Upper lobe of left lung (tissue), 6 donors: Measurements from ENCODE around the gene CNTNAP1. TPM values are rescaled to one million over a fixed set of nuclear protein-coding genes. Genes with fewer than 3 reads are reported as not detected.

Experiments
- ATAC-seq, 2 donors: fragments of 200-7000 bp; cut with Tn5 transposase; one replicate each; pipeline ENCODE4 v1.9.1; 2022; ENCODE audit warnings: mild to moderate bottlenecking in 2 of 2, moderate library complexity in 2 of 2; ENCODE audit not compliant: low FRiP score in 2 of 2
- DNase-seq, 2 donors: peaks; one replicate each; pipeline ENCODE4 v3.0.0-alpha.2; 2019 to 2020
- H3K27ac ChIP-seq, 4 donors: fragments of 200-600 bp; sonication (generic); one replicate each; pipeline ENCODE4 v1.5.1; 2016 to 2019
- H3K27me3 ChIP-seq, 4 donors: fragments of 200-600 bp; sonication (generic); one replicate each; pipeline ENCODE4 v1.5.1; 2017 to 2019
- H3K36me3 ChIP-seq, 4 donors: fragments of 200-600 bp; sonication (generic); one replicate each; pipeline ENCODE4 v1.5.1; 2016 to 2019
- H3K4me1 ChIP-seq, 4 donors: fragments of 200-600 bp; sonication (generic); one replicate each; pipeline ENCODE4 v1.5.1; 2018 to 2019
- H3K4me3 ChIP-seq, 4 donors: fragments of 200-600 bp; sonication (generic); one replicate each; pipeline ENCODE4 v1.5.1; 2017 to 2019; ENCODE audit warnings: mild to moderate bottlenecking in 2 of 4, moderate library complexity in 1 of 4
- H3K9me3 ChIP-seq, 4 donors: fragments of 200-600 bp; sonication (generic); one replicate each; pipeline ENCODE4 v1.5.1; 2018 to 2019
- EP300 ChIP-seq, 4 donors: sonication (generic); formaldehyde crosslinking; IDR thresholded peaks; one replicate each; pipeline ENCODE4 v1.5.1; 2017; ENCODE audit warnings: antibody characterized with exemption in 4 of 4, control low read depth in 2 of 4
- POLR2A ChIP-seq, 4 donors: fragments of 450-650 bp; IDR thresholded peaks; one replicate each; pipeline ENCODE4 v1.5.1; 2016 to 2017; ENCODE audit warnings: antibody characterized with exemption in 4 of 4, mild to moderate bottlenecking in 2 of 4
- POLR2AphosphoS5 ChIP-seq, 2 donors: sonication (generic); formaldehyde crosslinking; IDR thresholded peaks; one replicate each; pipeline ENCODE4 v1.5.1; 2017; ENCODE audit warnings: antibody characterized with exemption in 2 of 2
- WGBS, 2 donors: methylation state at CpG; one replicate each; pipeline ENCODE4 v1.1.5; 2017 to 2018; 5-methylcytosine and 5-hydroxymethylcytosine counted together
- total RNA-seq, 6 donors: library from RNA; depleted of rRNA in 4 of 6; stranded (reverse); fragments of >200 nt in 4 of 6; gene quantifications; one replicate each; pipeline versions ENCODE4 v1.1.0 to v1.2.1, GENCODE V29; 2016 to 2021
- TF ChIP-seq, protein P1 (sequence below), 6 experiments: fragments of 450-650 bp in 4 of 6; fragments of 200-600 bp in 2 of 6; sonication (generic) in 2 of 6; IDR thresholded peaks; one replicate each; pipeline ENCODE4 v1.5.1; 2016 to 2019; ENCODE audit warnings: antibody characterized with exemption in 6 of 6
- donor health status: DM: no; HTN: no; CAD: no; lungs with moderate emphysema.
- donor health status: DM: no; HTN: yes; CAD: no; lungs with severe emphysema.

CNTNAP1 gene
- total RNA-seq, 6 donors from 2014 or later: 1.7 to 37.7 (median 4.3) TPM

DNA sequence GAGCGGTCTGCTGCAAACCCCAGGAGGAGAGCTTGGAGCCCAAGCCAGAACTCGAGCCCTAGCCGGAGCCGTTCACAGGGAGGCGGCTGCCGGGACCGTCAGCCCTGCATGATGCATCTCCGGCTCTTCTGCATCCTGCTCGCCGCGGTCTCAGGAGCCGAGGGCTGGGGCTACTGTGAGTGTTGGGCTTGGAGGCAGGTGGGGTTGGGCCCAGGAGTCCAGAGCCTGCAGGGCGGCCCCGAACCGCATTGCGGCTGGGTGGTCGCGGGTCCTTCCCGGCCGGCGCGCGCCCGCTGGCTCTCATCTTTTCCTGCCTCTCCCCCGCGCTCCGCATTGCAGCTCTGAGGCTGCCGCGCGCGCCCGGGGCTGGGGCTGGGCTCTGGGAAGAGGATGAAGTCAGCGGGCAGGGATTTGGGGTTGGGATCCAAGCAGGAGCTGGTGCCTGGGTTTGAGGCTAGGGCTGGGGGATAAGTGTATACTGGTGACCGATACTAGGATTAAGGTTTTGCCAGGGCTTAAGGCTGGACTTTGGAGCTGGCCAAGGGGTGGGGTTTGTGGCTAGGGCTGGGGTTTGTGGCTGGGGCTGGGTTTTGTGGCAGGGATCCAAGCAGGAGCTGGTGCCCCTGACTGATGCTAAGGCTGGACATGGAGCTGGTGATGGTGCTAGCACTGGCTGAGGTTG, 532 bp downstream of the CNTNAP1 start:
- TF ChIP-seq POLR2A (IDR thresholded peaks at IDR 0.05) (no peak), POLR2AphosphoS5 (IDR thresholded peaks at IDR 0.05) (no peak), EP300 (IDR thresholded peaks at IDR 0.05) (no peak)
- TF ChIP-seq, protein P1, sequence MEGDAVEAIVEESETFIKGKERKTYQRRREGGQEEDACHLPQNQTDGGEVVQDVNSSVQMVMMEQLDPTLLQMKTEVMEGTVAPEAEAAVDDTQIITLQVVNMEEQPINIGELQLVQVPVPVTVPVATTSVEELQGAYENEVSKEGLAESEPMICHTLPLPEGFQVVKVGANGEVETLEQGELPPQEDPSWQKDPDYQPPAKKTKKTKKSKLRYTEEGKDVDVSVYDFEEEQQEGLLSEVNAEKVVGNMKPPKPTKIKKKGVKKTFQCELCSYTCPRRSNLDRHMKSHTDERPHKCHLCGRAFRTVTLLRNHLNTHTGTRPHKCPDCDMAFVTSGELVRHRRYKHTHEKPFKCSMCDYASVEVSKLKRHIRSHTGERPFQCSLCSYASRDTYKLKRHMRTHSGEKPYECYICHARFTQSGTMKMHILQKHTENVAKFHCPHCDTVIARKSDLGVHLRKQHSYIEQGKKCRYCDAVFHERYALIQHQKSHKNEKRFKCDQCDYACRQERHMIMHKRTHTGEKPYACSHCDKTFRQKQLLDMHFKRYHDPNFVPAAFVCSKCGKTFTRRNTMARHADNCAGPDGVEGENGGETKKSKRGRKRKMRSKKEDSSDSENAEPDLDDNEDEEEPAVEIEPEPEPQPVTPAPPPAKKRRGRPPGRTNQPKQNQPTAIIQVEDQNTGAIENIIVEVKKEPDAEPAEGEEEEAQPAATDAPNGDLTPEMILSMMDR (IDR thresholded peaks at IDR 0.05): no peak
- H3K27me3 ChIP-seq: peaks cover 0 to 6% (median 0%) of the 10 kb centered on the region in 4 donors
- peaks cover 52 to 61% (median 54%) of the 10 kb centered on the region in 4 donors for H3K4me1 ChIP-seq
- 1 to 5% methylated on average over 13 to 14 of the region's 34 CpGs for WGBS, 2 donors
- peak overlapping the region in 2 of 4 donors; percentile 44 to 68 for H3K27ac ChIP-seq
- peak in 1 of 2 donors; percentile 90 for DNase-seq
- H3K9me3 ChIP-seq: no peaks in the 10 kb centered on the region
- H3K36me3 ChIP-seq: peaks cover 0 to 20% (median 0%) of the 10 kb centered on the region in 4 donors
- ATAC-seq: peak in 1 of 2 donors; percentile 34
- H3K4me3 ChIP-seq: peak overlapping the region; percentile 30 to 51 (median 41)

DNA sequence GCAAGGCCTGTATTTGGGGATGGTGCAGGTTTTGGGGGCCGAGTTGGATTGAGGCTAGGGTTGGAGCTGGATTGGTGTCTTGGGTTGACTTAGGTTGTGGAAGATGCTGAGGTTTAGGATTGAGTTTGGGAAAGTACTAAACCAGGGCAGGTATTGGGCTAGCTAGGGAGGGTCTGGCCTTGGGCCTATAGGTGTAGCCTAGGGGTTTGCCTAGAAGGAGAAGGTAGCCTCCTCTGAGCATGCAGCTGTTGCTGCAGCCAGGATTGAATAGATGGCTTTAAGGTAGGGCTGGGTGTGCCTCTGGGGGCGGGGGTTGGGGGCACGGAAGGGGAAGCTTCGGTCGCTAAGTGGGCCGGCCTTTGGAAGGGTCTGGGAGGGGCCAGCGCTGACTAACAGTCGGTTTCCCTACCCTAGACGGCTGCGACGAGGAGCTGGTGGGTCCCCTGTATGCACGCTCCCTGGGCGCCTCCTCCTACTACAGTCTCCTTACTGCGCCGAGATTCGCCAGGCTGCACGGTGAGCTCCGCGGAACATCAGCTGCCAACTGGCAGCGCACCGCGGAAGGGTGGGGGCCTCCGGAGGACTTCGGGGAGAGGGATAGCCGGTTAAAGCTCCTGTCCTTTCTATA, 1.2 kb downstream of the CNTNAP1 start:
- WGBS, 2 donors: 15 to 17% methylated on average over 19 to 24 of the region's 25 CpGs
- Histone ChIP-seq H3K9me3 (no peaks in the 10 kb centered on the region), H3K27ac (peak overlapping the region in 3 of 4 donors; percentile 40 to 61 (median 44)), H3K27me3 (peaks cover 0 to 6% (median 0%) of the 10 kb centered on the region in 4 donors), H3K4me1 (peaks cover 49 to 58% (median 51%) of the 10 kb centered on the region in 4 donors), H3K36me3 (peaks cover 0 to 21% (median 0%) of the 10 kb centered on the region in 4 donors), H3K4me3 (peak overlapping the region in 3 of 4 donors; percentile 27 to 51 (median 37))
- ATAC-seq: peak; percentile 2 to 38
- no peak for TF ChIP-seq EP300 (IDR thresholded peaks at IDR 0.05)
- TF ChIP-seq POLR2A (IDR thresholded peaks at IDR 0.05): no peak
- TF ChIP-seq, protein P1 (IDR thresholded peaks at IDR 0.05): no peak
- no peak for TF ChIP-seq POLR2AphosphoS5 (IDR thresholded peaks at IDR 0.05)
- DNase-seq: peak in 1 of 2 donors; percentile 85

DNA sequence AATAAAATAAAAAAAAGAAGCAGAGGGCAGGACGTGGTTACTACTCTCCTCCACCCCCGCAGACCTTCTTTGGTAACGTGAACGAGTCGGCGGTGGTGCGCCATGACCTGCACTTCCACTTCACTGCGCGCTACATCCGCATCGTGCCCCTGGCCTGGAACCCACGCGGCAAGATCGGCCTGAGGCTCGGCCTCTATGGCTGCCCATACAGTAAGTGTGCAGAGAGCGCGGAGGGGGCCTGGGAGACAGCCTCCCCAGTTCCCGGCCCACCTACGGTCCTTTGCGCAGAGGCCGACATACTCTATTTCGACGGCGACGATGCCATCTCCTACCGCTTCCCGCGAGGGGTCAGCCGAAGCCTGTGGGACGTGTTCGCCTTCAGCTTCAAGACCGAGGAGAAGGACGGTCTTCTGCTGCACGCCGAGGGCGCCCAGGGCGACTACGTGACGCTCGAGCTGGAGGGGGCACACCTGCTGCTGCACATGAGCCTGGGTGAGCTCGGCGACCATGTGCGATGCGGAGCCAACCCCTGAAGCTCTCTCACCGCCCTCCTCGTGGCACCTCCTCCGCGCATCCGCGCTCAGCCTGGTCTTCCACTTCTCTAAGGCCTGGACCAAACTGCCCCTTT, 2.7 kb downstream of the CNTNAP1 start:
- peak overlapping the region in 1 of 4 donors; percentile 37 for H3K4me3 ChIP-seq
- H3K9me3 ChIP-seq: no peaks in the 10 kb centered on the region
- DNase-seq (peak in 1 of 2 donors; percentile 82), ATAC-seq (no peak)
- H3K27ac ChIP-seq: no peak overlapping the region
- peaks cover 34 to 43% (median 36%) of the 10 kb centered on the region in 4 donors for H3K4me1 ChIP-seq
- peaks cover 0 to 30% (median 1%) of the 10 kb centered on the region in 4 donors for H3K36me3 ChIP-seq
- no peak for TF ChIP-seq POLR2AphosphoS5 (IDR thresholded peaks at IDR 0.05)
- TF ChIP-seq EP300 (IDR thresholded peaks at IDR 0.05): no peak
- TF ChIP-seq, protein P1 (IDR thresholded peaks at IDR 0.05): no peak
- no peak for TF ChIP-seq POLR2A (IDR thresholded peaks at IDR 0.05)
- 82 to 90% methylated on average over 47 to 50 of the region's 50 CpGs for WGBS, 2 donors
- peaks cover 0 to 6% (median 0%) of the 10 kb centered on the region in 4 donors for H3K27me3 ChIP-seq

DNA sequence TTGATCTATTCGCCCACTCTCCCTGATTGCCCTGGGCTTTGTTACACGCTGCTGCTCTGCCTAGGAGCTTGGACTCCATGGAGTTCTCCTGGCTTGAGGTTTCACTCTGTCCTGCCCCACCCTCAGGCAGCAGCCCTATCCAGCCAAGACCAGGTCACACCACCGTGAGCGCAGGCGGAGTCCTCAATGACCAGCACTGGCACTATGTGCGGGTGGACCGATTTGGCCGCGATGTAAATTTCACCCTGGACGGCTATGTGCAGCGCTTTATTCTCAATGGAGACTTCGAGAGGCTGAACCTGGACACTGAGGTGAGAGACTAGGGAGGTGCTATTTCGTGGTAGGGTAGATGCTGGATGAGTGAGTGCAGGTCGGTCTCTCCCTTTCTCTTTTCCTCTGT, 3.5 kb downstream of the CNTNAP1 start:
- Histone ChIP-seq H3K36me3 (peaks cover 0 to 37% (median 2%) of the 10 kb centered on the region in 4 donors), H3K27me3 (peaks cover 0 to 6% (median 0%) of the 10 kb centered on the region in 4 donors), H3K4me3 (no peak overlapping the region), H3K4me1 (peaks cover 27 to 35% (median 30%) of the 10 kb centered on the region in 4 donors), H3K9me3 (no peaks in the 10 kb centered on the region), H3K27ac (no peak overlapping the region)
- TF ChIP-seq POLR2A (IDR thresholded peaks at IDR 0.05): no peak
- TF ChIP-seq EP300 (IDR thresholded peaks at IDR 0.05): no peak
- TF ChIP-seq, protein P1 (IDR thresholded peaks at IDR 0.05): no peak
- no peak for TF ChIP-seq POLR2AphosphoS5 (IDR thresholded peaks at IDR 0.05)
- ATAC-seq: no peak
- WGBS, 2 donors: 81 to 88% methylated on average over 9 to 10 of the region's 14 CpGs
- no peak for DNase-seq
